DMS153 treated with DMSO at 0.1 percent for 48 hours (cell line): ENCODE measurements around the gene KRTAP10-7.
"Not testable (repeated sequence)": the region's sequence is repeated elsewhere in the genome, so short reads cannot be mapped to it uniquely, and the experiment has no call there.

Experiments
- DNase-seq: peaks from one replicate; lab custom pipeline; 2025; ENCODE audit not compliant: unreplicated experiment; lab: John Stamatoyannopoulos, UW

Gene KRTAP10-7

GRCh38 chr21:44600118-44600978, at the start of gene KRTAP10-7:
Gene KRTAP10-7 (plus strand): TSS chr21:44600597. CDS start chr21:44600622, 25 bp downstream.
- not testable (repeated sequence) for DNase-seq

GRCh38 chr21:44550807-44551206, 49.6 kb upstream of the KRTAP10-7 start:
- DNase-seq, result no peak

- DNase-seq, result no peak
These were observed 48.9 kb upstream of the KRTAP10-7 start, which contains the start of gene KRTAP10-2 for GRCh38 chr21:44551340-44551961. Gene KRTAP10-2 (minus strand): TSS chr21:44551505. CDS start chr21:44551458, 47 bp downstream.

- DNase-seq, result no peak
These were observed 48.3 kb upstream of the KRTAP10-7 start for GRCh38 chr21:44552136-44552535.

GRCh38 chr21:44552681-44553080, 47.7 kb upstream of the KRTAP10-7 start:
- DNase-seq, result no peak

- no peak for DNase-seq
These were observed 45.1 kb upstream of the KRTAP10-7 start for GRCh38 chr21:44555200-44555875.

- no peak for DNase-seq
These were observed 43.5 kb upstream of the KRTAP10-7 start for GRCh38 chr21:44556879-44557278.

GRCh38 chr21:44557491-44558328, 42.7 kb upstream of the KRTAP10-7 start:
- no peak for DNase-seq

- DNase-seq, result not testable (repeated sequence)
These were observed 42.1 kb upstream of the KRTAP10-7 start for GRCh38 chr21:44558329-44558675.

- no peak for DNase-seq
These were observed 41.7 kb upstream of the KRTAP10-7 start, which contains the start of gene KRTAP10-3 for GRCh38 chr21:44558695-44559094. Gene KRTAP10-3 (minus strand): TSS chr21:44558795. CDS start chr21:44558715, 80 bp downstream.

GRCh38 chr21:44564099-44564498, 36.3 kb upstream of the KRTAP10-7 start:
- no peak for DNase-seq

- DNase-seq, result no peak
These were observed 35.4 kb upstream of the KRTAP10-7 start for GRCh38 chr21:44564886-44565598.

- DNase-seq, result no peak
These were observed 34.0 kb upstream of the KRTAP10-7 start for GRCh38 chr21:44566403-44566802.

GRCh38 chr21:44567481-44568171, 32.8 kb upstream of the KRTAP10-7 start:
- no peak for DNase-seq

GRCh38 chr21:44568261-44568660, 32.1 kb upstream of the KRTAP10-7 start:
- no peak for DNase-seq

- no peak for DNase-seq
These were observed 31.5 kb upstream of the KRTAP10-7 start for GRCh38 chr21:44568667-44569556.

- DNase-seq, result no peak
These were observed 30.4 kb upstream of the KRTAP10-7 start for GRCh38 chr21:44569861-44570517.

- DNase-seq, result no peak
These were observed 29.1 kb upstream of the KRTAP10-7 start for GRCh38 chr21:44571296-44571695.
